ENCODE measurements around the gene EIF4B. TPM values are rescaled to one million over a fixed set of nuclear protein-coding genes. Genes with fewer than 3 reads are reported as not detected.

The EIF4B gene
- total RNA-seq, 2 experiments from 2014 or later = 352 to 353 TPM

GRCh38 chr12:53076461-53076860 is 70.2 kb downstream of the EIF4B start:
- POLR2A ChIA-PET = interaction anchor here (0.6 kb wide), 1 partner anchor 38 kb away, joined by 5 read pairs; no protein-coding TSS in a partner anchor
- Mint-ChIP-seq H3K4me3 (no peak overlapping the region), H3K36me3 (ENCODE audit: low read depth) (peaks cover 48% of the 10 kb centered on the region), H3K27ac (no peak overlapping the region), H3K27me3 (ENCODE audit: low read depth) (no peaks in the 10 kb centered on the region), H3K9me3 (ENCODE audit: insufficient read depth) (no peaks in the 10 kb centered on the region), H3K4me1 (ENCODE audit: low read depth) (peaks cover 35% of the 10 kb centered on the region)
- CTCF ChIA-PET = interaction anchor here (1.1 to 14.0 kb wide), 4 partner anchors 10 to 245 kb away, joined by 4 to 170 read pairs (median 62); partner anchors contain the start of genes AAAS, IGFBP6 and SOAT2
- no peak for ATAC-seq
- no peak for DNase-seq

- DNase-seq = no peak
- no peak overlapping the region for H3K4me3 Mint-ChIP-seq
- no peaks in the 10 kb centered on the region for H3K9me3 Mint-ChIP-seq (ENCODE audit: insufficient read depth)
These were observed 70.8 kb downstream of the EIF4B start for GRCh38 chr12:53077030-53077429.

GRCh38 chr12:53078425-53079225 is 72.4 kb downstream of the EIF4B start:
- POLR2A ChIA-PET = interaction anchor here (0.7 to 2.7 kb wide), 9 partner anchors 15 to 103 kb away, joined by 3 to 20 read pairs (median 4); partner anchors contain the start of gene SOAT2
- ATAC-seq (peak; percentile 35), DNase-seq (peak; percentile 61)
- Mint-ChIP-seq H3K27ac (peak overlapping the region; percentile 93), H3K9me3 (ENCODE audit: insufficient read depth) (no peaks in the 10 kb centered on the region), H3K4me1 (ENCODE audit: low read depth) (peaks cover 33% of the 10 kb centered on the region), H3K27me3 (ENCODE audit: low read depth) (no peaks in the 10 kb centered on the region), H3K4me3 (peak overlapping the region; percentile 89), H3K36me3 (ENCODE audit: low read depth) (peaks cover 35% of the 10 kb centered on the region)
- CTCF ChIA-PET = interaction anchor here (1.1 to 14.0 kb wide), 11 partner anchors 9 to 243 kb away, joined by 3 to 170 read pairs (median 7); partner anchors contain the start of genes AAAS, IGFBP6 and SOAT2

More at GRCh38 chr12:53077030-53077429, 70.8 kb downstream of the EIF4B start:
- no peak overlapping the region for H3K27ac Mint-ChIP-seq
- ChIA-PET CTCF (interaction anchor here (0.8 to 14.0 kb wide), 6 partner anchors 10 to 244 kb away, joined by 4 to 170 read pairs (median 8); partner anchors contain the start of genes AAAS, IGFBP6 and SOAT2), POLR2A (interaction anchor here (0.6 kb wide), 1 partner anchor 38 kb away, joined by 5 read pairs; no protein-coding TSS in a partner anchor)
- H3K4me1 Mint-ChIP-seq (ENCODE audit: low read depth) = peaks cover 31% of the 10 kb centered on the region
- H3K36me3 Mint-ChIP-seq (ENCODE audit: low read depth) = peaks cover 45% of the 10 kb centered on the region
- no peak for ATAC-seq
- H3K27me3 Mint-ChIP-seq (ENCODE audit: low read depth) = no peaks in the 10 kb centered on the region

- H3K36me3 Mint-ChIP-seq (ENCODE audit: low read depth) = peaks cover 27% of the 10 kb centered on the region
- peak within 1 kb of the TSS; percentile 89 for H3K4me3 Mint-ChIP-seq
- CTCF ChIA-PET = interaction anchor here (0.9 to 14.0 kb wide), 14 partner anchors 8 to 242 kb away, joined by 3 to 170 read pairs (median 5); partner anchors contain the start of genes AAAS, IGFBP6 and SOAT2
- H3K27me3 Mint-ChIP-seq (ENCODE audit: low read depth) = no peaks in the 10 kb centered on the region
- H3K9me3 Mint-ChIP-seq (ENCODE audit: insufficient read depth) = no peaks in the 10 kb centered on the region
- peak; percentile 99 for ATAC-seq
- POLR2A ChIA-PET = interaction anchor here (0.7 to 2.7 kb wide), 8 partner anchors 14 to 72 kb away, joined by 3 to 20 read pairs (median 4); partner anchors contain the start of gene SOAT2
- H3K4me1 Mint-ChIP-seq (ENCODE audit: low read depth) = peaks cover 28% of the 10 kb centered on the region
- DNase-seq = peak; percentile 97
- H3K27ac Mint-ChIP-seq = peak within 1 kb of the TSS; percentile 93
These were observed 73.2 kb downstream of the EIF4B start, which contains the start of gene SPRYD3 for GRCh38 chr12:53079226-53080117. Gene SPRYD3 (minus strand): TSS chr12:53079390. CDS start chr12:53079333, 57 bp downstream.

- POLR2A ChIA-PET = interaction anchor here (1.1 kb wide), 1 partner anchor 10 kb away, joined by 3 read pairs; no protein-coding TSS in a partner anchor
- CTCF ChIA-PET = interaction anchor here (1.3 to 14.0 kb wide), 4 partner anchors 11 to 78 kb away, joined by 3 to 170 read pairs (median 14); partner anchors contain the start of genes IGFBP6 and SOAT2
- Mint-ChIP-seq H3K9me3 (ENCODE audit: insufficient read depth) (no peaks in the 10 kb centered on the region), H3K4me1 (ENCODE audit: low read depth) (peaks cover 21% of the 10 kb centered on the region), H3K27ac (no peak overlapping the region), H3K36me3 (ENCODE audit: low read depth) (peaks cover 1% of the 10 kb centered on the region), H3K27me3 (ENCODE audit: low read depth) (peaks cover 12% of the 10 kb centered on the region), H3K4me3 (no peak overlapping the region)
- ATAC-seq (no peak), DNase-seq (no peak)
These were observed 76.5 kb downstream of the EIF4B start for GRCh38 chr12:53082637-53083175.

- ChIA-PET POLR2A (interaction anchor here (0.6 kb wide), 1 partner anchor 12 kb away, joined by 3 read pairs; no protein-coding TSS in a partner anchor), CTCF (interaction anchor here (0.7 to 14.0 kb wide), 4 partner anchors 14 to 66 kb away, joined by 3 to 170 read pairs (median 14); partner anchors contain the start of genes IGFBP6 and SOAT2)
- H3K4me3 Mint-ChIP-seq = no peak overlapping the region
These were observed 80.1 kb downstream of the EIF4B start for GRCh38 chr12:53086361-53086760.

GRCh38 chr12:53090105-53090504 is 83.8 kb downstream of the EIF4B start:
- ATAC-seq = no peak
- H3K4me3 Mint-ChIP-seq = no peak overlapping the region

More at GRCh38 chr12:53086361-53086760, 80.1 kb downstream of the EIF4B start:
- no peak for DNase-seq
- ATAC-seq = no peak
- Mint-ChIP-seq H3K4me1 (ENCODE audit: low read depth) (peaks cover 5% of the 10 kb centered on the region), H3K27ac (no peak overlapping the region), H3K27me3 (ENCODE audit: low read depth) (peaks cover 32% of the 10 kb centered on the region), H3K36me3 (ENCODE audit: low read depth) (no peaks in the 10 kb centered on the region), H3K9me3 (ENCODE audit: insufficient read depth) (no peaks in the 10 kb centered on the region)

GRCh38 chr12:53090554-53090953 is 84.3 kb downstream of the EIF4B start:
- H3K4me3 Mint-ChIP-seq = no peak overlapping the region

More at GRCh38 chr12:53090105-53090504, 83.8 kb downstream of the EIF4B start:
- Mint-ChIP-seq H3K4me1 (ENCODE audit: low read depth) (peaks cover 10% of the 10 kb centered on the region), H3K9me3 (ENCODE audit: insufficient read depth) (no peaks in the 10 kb centered on the region), H3K27me3 (ENCODE audit: low read depth) (peaks cover 35% of the 10 kb centered on the region), H3K27ac (no peak overlapping the region), H3K36me3 (ENCODE audit: low read depth) (no peaks in the 10 kb centered on the region)
- POLR2A ChIA-PET = no interaction called here
- DNase-seq = no peak
- CTCF ChIA-PET = interaction anchor here (0.9 to 1.6 kb wide), 6 partner anchors 9 to 35 kb away, joined by 3 to 11 read pairs (median 4); partner anchors contain the start of gene SPRYD3

GRCh38 chr12:53091756-53092155 is 85.5 kb downstream of the EIF4B start:
- no peaks in the 10 kb centered on the region for H3K9me3 Mint-ChIP-seq (ENCODE audit: insufficient read depth)
- POLR2A ChIA-PET = no interaction called here
- H3K27me3 Mint-ChIP-seq (ENCODE audit: low read depth) = peaks cover 30% of the 10 kb centered on the region
- ATAC-seq = no peak
- no peak for DNase-seq
- no peak overlapping the region for H3K4me3 Mint-ChIP-seq
- H3K4me1 Mint-ChIP-seq (ENCODE audit: low read depth) = peaks cover 16% of the 10 kb centered on the region
- CTCF ChIA-PET = interaction anchor here (4.4 kb wide), 1 partner anchor 26 kb away, joined by 37 read pairs; no protein-coding TSS in a partner anchor
- H3K27ac Mint-ChIP-seq = no peak overlapping the region
- H3K36me3 Mint-ChIP-seq (ENCODE audit: low read depth) = no peaks in the 10 kb centered on the region

More at GRCh38 chr12:53090554-53090953, 84.3 kb downstream of the EIF4B start:
- Mint-ChIP-seq H3K27me3 (ENCODE audit: low read depth) (peaks cover 34% of the 10 kb centered on the region), H3K9me3 (ENCODE audit: insufficient read depth) (no peaks in the 10 kb centered on the region), H3K36me3 (ENCODE audit: low read depth) (no peaks in the 10 kb centered on the region), H3K27ac (no peak overlapping the region), H3K4me1 (ENCODE audit: low read depth) (peaks cover 10% of the 10 kb centered on the region)
- CTCF ChIA-PET = interaction anchor here (0.9 to 1.6 kb wide), 6 partner anchors 8 to 35 kb away, joined by 3 to 11 read pairs (median 4); partner anchors contain the start of gene SPRYD3
- DNase-seq = no peak
- POLR2A ChIA-PET = no interaction called here
- no peak for ATAC-seq

Measured in activated CD8-positive, alpha-beta T cell treated with anti-CD3 and anti-CD28 coated beads, Interleukin-2, amount 10 ng/mL, durations not matched to agents 7 days and 5 days (primary cell).